Stimulated activated CD4-positive, alpha-beta T cell treated with anti-CD3 and anti-CD28 coated beads, Interleukin-15, amount 100 ng/mL, for 48 hours (primary cell): Measurements from ENCODE around the gene MAD2L1.
A peak's percentile ranks its signal among the peaks of the same experiment; 100 is the strongest.

Experiments used
- DNase-seq, 2 donors: peaks; one replicate each; pipeline ENCODE4 v3.0.0-alpha.2; 2020; ENCODE audit warnings: low read depth in 2 of 2

MAD2L1 gene

DNA sequence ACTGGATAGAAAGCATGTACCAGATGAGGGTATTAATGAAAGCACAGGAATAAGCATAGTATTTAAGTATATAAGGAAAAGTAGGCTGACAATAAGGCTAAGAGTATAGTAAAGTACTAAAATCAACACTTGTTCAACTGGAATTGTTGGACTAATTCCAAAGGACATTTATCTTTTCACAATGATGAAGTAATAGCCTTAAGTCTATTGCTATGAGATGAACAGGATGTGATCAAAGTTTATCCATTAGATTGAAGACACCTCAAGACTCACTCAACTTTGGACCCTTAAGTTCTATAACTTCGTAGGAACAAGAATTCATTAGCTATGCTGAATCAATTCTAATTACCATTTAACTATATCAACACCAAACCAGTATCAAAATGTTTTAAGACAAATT, 7.6 kb downstream of the MAD2L1 start:
- DNase-seq, result no peak

DNA sequence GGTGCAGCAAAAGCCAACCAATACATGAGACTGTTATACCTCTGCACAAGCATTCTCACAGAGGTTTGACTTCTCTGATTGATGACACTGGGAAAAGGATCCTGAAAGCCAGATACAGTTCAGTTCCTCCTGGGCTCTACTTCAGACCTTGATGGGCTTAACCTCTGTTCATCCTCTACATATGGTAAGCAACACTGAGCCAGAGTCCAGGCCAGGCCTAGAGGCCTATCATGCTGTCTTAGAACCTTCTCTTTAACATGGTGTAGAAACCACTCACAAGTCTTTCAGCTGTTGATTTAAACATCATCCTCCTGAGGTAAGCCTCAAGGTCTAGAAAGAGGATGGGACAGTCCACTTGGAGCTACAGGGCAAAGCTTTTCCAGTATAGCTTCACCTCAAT, 9.2 kb downstream of the MAD2L1 start:
- DNase-seq, result no peak

DNA sequence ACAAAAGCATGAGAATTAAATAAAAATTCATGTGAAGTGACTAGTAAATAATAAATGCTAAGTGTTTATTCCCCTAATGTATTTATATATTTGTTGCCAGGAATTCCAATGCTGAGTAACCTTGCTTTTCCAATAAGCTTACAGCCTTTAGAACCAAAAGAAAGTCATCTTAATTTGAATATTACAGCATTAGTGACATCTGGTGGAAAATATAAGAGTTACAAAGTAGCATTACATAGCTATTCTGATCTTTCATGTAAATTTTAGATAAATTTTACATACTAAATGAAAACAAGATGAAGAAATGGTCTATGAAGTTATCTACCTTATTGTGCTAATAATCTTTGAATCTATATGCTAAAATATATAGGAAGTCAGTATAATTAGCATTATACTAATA, 10.4 kb downstream of the MAD2L1 start:
- no peak for DNase-seq

DNA sequence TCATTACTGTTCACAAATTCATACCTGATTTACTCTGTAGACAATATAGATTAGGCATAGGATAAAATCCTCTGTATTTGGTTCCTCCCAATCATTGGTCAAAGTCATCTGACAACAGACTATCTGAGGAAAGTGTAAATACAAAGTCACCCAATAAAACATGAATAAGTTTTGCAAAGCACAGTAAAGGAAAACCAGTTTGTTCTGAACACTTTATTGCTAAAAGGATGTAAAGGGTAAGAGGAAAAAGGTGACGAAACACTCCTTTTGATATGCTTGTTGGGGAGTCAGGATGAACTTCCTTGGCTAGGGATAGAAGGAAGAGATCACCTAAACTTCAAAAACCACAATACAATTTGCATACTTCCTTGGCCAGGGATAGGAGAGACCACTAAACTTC, 10.9 kb downstream of the MAD2L1 start:
- DNase-seq, result no peak

DNA sequence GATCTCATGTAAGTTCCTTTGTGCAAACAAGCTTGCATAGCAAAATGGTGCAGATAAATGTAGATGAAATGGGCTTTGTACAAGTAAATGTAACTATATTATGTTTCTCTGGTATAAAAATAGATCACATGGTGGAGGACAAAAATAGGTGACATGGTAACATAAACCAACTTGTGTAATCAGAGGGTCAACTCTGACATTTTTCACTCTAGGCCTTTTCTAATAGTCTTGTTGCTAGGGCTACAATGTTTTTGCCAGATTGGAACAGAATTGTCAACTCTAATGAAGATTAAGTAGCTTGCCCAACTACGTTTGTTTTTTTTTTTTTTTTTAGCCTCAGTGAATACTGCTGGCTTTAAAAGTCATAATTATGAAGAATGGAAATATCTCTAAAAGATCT, 11.5 kb downstream of the MAD2L1 start:
- DNase-seq, result no peak

DNA sequence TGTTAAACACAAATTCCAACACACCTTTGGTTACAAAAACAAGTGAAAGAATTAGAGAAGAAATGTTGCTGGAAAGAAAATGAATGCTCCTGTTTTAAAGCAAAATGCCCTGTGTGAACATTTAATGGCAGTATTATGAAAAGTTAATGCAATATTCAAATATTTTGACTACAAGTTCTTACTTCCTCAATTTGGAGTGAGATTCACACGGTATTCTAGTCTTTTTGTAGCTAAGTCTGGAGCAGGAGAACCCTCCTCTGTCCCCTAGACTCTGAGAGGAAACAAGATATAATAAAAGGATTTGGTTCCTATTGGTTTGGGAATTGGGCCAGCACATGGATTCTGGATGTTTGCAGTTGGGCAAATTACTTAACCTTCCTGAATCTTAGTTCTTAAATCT, 12.7 kb downstream of the MAD2L1 start:
- no peak for DNase-seq

DNA sequence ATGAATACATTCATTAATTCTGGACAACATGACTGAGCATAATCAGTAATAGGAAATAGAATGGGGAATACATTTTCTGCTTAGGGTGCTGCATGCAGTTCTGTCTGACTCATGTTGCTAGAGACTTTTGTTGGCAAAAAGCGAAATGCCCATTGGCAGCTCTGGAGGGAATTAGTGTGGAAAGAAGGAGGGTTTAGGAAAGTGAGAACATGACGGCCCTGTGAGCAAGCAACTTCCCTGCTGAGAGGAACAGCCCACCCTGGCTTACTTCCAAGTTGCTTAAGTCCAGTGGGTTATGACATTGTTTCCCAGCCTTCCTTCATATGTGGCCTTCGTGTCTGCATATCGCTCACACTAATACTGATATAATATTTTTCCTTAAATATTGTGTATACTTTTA, 13.8 kb downstream of the MAD2L1 start:
- no peak for DNase-seq

DNA sequence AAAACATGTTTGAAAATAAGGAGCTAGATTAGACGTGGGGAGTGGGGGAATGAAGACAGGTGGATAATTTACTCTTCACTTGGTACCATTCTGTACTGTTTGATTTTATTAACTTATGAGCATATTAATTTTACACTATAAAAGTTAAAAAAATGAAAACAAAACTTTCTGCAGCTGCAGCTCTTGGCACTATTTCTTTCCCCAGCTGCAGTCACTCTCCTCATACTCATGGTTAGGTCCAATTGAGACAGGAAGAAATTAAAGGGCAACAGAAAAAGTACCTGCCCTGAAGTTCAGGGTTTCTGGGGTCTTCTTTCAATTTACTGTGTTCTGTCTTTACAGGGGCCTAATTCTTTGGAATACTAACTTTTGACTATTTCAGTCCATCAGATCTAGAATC, 15.4 kb downstream of the MAD2L1 start:
- no peak for DNase-seq

DNA sequence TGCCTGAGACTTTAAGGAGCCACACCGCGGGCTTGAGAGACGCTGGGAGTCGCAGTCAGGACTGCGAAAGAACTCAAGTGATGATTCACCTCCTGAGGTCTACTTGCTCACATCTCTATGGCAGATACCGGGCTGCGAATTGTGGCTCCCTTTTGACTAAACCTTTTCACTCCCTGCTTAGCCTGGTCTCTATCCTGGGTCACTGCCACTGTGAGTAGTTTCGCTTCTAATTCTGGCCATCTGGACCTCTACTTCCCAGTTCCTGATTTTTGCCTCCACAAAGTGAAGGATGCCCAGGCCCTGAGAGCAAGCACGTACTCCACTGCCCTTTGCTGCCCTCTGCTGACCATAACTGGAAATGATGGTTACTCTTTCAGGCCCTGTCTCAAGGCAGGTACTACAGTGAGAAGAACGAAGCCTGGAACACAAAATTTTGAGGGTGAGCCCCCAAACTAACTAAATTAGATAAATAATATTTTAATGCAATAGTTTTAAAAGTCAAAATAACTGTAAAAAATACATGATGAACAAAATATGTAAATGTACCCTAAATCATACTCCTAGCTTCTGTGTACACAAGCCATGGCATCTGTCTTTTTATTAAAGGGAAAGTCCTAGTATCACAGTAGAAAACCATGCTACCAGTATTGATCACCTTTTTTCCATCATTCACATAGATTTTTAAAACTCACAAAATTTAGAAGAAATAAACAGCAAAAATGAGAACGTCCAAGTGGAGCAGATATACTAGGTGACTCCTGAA, 16.7 kb downstream of the MAD2L1 start:
- DNase-seq, result peak; percentile 27 to 63

DNA sequence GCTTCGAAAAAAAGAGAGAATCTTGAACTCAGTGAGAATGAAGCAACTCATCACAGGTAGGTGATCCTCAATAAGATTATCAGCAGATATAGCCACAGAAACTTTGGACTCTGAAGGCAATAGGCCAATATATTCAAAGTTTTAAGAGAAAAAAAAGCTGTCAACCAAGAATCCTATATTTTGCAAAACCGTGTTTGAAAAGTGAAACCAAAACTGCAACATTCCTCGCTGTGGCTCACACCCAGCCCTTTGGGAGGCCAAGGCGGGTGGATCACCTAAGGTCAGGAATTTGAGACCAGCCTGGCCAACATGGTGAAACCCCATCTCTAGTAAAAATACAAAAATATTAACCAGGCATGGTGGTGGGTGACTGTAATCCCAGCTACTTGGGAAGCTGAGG, 22.8 kb downstream of the MAD2L1 start:
- DNase-seq, result no peak

DNA sequence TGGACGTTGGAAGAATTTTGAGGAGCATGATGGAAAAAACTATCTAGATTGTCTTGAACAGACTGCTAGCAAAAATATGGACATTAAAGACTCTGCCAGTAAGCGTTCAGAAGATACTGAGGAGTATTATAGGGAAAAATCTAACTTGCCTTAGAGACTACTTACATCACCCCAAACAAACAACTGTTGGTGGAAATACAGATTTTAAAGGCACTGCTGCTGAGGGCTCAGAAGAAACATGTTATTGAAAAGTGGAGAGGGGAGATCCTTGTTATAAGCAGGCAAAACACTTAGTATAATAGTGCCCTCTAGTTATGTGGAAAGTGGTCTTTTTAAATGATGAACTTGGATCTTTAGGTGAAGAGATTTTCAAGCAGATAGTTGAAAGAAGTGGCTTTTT, 29.2 kb downstream of the MAD2L1 start:
- no peak for DNase-seq

DNA sequence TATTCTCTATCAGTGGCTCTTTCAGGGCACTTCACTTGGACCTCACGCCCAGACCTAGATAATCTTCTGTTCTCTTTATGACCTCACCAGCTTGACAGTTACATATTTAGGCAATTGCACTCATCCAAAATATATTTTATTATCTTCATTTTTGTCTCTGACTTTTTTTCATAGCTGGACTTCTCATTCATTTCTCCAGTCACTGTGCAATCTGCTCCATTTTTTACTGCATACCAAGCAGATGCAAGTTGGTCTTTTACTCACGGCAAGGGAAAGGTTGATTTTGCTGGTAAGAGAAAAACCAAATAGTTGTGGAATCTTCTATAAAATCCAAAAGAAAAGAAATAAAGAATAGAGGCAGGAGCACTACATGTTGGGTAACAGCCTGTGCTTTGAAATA, 31.7 kb downstream of the MAD2L1 start:
- DNase-seq, result no peak

DNA sequence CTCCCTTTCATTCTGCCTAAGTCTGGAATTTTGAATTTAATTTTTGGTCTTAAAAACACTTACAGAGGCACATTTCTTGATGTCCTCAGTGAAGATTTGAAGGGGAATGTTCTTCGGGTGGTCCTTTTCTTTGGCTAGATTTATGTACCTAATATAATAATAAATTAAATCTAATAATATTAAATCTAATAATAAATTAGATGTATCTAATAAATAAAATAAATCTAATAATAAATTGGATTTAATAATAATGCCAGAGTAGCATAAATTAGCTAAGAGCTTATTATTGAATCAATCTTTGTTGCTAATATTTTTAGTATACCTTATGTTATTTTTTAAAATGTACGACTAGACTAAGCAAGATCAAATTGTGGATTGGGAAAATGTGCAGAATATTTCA, 39.8 kb downstream of the MAD2L1 start:
- DNase-seq, result no peak

DNA sequence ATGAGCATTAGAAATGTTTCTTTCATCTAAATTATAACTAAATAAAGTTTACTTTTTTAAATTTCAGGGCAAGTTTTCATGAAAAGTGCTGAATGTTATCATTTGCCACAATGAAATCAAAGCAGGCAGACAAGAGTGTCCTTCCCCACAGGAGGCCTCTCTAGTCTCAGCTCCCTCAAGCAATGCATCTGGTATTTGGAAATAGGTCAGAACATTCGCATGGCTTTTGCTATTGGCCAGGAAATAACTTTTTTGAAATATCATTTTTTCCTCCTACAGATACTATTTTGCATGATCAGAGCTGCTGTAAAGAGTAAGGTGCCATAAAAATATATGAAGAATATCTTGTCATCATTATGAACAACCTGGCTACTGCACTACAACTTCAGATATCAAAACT, 41.1 kb downstream of the MAD2L1 start:
- no peak for DNase-seq

DNA sequence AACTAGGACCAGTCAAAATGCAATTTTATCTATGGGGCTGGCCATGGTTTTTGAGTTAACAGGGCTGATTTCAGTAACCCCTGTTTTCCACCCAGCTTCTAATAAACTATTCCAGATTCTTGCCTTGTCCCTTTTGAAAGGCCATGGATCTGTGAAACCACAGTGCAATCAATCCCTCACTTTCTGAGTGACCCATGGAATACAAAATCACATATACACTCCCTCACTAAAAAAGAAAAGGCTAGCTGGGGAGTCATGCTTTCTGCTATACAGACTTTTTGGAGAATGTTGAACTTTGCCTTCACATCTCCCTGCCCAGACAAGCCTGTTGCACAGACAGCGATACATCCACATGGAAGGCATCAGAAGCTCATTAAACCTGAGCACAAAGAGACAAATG, 47.9 kb downstream of the MAD2L1 start:
- DNase-seq, result no peak

DNA sequence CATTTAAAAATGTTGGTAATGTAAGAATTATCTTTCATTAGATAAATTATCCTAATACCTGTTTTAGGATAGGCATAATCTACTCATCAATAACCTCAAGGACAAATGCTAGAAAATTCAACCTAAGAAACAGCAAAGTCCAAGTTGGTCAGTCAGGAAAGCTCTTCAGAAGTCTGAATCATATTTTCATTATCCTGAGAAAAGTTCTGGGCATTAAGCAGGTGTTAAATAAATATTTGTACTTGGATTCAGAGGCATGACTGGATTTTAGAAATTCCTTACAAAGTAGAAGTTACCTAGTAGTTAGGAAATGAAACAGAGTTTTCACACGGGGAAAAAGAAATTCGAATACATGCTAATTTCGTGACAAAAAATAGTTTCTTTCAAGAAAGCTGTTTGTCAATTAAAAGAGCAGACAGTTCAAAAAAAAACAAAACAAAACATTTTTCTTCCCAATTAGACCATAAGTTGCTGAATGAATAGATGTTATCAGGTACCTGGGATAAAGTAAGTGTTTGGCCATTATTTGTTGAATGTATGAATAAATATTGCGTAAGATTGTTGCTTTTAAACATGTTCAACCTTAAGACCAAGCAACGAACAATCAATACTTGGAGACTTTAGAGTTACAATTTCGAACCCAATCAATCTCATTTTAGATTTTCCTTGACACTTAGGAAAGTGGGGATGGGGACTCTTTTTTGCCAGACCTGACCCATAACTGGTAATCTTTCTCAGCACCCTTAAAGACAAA, 48.5 kb downstream of the MAD2L1 start:
- DNase-seq, result no peak

DNA sequence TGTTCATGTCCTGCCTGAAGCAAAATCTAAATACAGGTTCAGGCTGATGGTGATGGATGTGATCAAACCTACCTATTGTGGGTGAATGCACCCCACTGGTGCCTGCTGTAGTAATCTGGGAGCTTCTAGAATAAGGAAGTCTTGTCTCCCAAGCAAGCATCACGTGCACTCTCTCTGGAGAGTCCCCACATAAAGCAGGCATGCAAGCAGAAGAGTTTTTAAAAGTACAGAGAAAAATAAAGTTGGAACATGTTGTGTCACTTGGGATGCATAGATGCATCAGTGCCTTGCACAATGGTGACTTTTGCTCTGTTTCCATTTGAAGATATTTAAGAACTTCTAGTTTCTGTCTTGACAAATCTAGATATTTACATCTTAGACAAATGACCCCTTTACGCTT, 54.9 kb downstream of the MAD2L1 start:
- DNase-seq, result no peak

DNA sequence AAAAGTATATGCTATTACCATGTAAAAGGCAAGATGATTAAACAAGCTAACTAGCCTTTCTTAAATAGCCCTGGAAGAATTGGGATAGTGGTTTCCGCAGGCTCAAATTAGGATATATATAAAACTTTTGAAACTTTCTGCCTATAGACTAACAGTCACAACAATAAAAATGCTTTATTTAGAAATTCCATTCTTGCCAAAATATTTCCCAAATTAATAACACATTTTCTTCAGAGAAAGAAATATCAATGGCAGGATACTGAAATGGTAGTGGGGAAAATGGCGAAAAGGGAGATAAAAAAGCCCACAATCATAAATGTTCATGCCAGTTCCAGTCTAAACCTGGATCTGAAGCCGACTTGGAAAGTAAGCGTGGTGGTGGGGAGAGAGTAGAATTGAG, 56.0 kb downstream of the MAD2L1 start:
- no peak for DNase-seq

DNA sequence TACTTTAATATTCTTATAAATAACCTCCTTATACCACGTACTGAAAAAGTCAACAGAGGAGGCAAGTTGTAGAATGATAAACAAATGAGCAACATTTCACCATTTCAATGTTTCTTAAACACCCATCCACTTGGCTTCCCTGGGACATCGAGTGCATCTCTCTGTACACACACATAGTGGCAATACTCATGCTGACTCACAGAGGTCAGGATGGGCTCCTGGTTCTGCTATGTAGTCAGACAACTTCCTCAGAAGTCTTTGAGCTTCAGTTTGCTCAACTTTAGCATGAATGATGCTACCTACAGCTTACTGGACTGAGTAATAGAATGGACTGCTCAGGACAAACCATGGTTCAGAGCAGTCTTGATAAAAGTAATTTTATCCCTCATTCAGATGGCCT, 56.9 kb downstream of the MAD2L1 start:
- no peak for DNase-seq

DNA sequence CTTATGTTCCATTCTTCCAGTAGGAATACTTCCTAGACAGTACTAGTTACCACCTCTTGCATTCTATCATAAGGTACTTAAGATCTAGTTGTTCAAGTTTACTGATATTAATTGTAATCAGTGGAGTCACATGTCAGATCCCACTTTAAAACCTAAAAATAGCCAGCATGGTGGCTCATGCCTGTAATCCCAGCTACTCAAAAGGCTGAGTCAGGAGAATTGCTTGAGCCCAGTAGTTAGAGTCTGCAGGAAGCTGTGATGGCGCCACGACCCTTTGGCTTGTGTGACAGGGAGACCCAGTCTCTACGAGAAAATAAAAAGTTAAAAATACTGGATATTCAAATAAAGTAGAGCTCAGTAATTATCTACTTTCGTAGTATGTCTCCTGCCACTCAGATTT, 57.7 kb downstream of the MAD2L1 start:
- no peak for DNase-seq

DNA sequence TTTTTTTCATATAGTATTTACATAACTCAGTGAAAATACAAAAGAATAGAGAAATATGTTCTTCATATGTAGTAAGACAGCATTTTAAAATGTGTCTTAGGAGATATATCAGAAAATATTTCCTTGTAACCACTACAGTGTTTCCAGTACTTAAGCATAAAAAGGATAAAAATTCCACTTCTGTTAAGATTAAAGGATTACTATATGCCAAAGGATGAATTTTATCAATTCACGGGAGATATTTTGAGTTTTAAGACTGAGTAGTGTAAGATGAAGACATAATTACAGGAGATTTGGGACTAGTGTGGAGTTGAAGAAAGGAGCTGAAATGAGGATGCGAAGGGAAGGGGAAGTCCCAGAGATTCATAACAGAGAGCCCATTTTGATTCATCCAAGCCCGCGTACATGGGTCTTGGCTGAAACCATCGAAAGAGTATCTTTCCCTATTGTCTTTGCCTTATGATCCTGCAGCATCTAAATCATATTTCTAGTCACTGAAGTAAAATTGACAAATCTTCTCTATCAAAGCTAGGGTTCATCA, 58.7 kb downstream of the MAD2L1 start:
- no peak for DNase-seq

DNA sequence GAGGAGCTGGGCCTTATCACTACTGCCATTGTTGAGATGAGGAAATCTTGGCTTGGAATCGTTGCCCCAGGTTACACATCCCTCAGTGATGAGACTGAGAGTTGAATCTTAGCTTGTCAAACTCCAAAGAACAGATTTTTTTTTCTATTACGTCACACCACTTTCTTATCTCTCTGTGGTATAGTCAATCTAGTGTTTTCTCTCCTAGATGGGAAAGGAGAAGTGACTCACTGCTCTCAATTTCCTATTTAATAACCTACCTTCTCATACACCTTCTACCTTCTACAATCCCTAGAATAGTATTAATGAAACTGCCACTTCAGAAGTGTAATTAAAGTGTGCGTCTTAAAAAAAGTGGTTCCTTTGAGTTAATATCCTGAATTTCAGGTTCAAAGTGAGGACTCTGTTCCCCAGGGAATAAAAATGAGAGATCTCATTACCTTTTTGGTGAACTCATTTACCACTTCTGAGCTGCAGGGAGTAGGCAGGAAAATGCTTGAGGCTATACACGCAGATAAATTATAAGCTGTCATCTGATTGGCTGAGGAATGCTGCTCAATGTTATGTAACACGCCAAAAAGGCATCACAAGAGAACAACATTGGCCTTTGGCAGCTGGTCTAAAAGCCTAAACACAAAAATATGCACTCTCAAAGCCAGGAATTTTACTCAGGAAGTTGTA, 59.3 kb downstream of the MAD2L1 start:
- DNase-seq, result no peak
